Astrocyte (in vitro differentiated cells and primary cell): ENCODE data around the gene S100PBP.

ENCODE experiments used
- EZH2 ChIP-seq: IDR thresholded peaks from 2 replicates; pipeline ENCODE4 v1.6.1; 2012; ENCODE audit warnings: mild to moderate bottlenecking, low read length, inconsistent platforms; ENCODE audit not compliant: insufficient read depth
- TF ChIP-seq, protein P1 (sequence below): IDR thresholded peaks from 2 replicates; pipeline ENCODE4 v1.5.1; 2011; ENCODE audit warnings: low read depth, mild to moderate bottlenecking, inconsistent platforms, low read length, moderate library complexity; ENCODE audit not compliant: insufficient read depth

DNA sequence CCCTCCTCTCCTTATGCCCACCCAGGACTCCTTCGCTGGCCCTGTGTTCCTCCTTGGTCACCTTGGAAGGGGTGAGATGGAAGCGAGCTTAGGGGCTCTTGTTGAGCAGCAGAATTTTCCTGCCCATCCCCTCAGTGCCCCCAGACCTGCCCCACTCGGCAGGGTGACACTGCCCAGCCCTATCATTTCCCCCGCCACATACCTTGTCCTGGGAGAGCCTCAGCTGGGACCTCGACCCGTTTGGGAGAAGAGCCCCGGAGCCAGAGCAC lies 54.7 kb downstream of the S100PBP start:
- TF ChIP-seq, protein P1, sequence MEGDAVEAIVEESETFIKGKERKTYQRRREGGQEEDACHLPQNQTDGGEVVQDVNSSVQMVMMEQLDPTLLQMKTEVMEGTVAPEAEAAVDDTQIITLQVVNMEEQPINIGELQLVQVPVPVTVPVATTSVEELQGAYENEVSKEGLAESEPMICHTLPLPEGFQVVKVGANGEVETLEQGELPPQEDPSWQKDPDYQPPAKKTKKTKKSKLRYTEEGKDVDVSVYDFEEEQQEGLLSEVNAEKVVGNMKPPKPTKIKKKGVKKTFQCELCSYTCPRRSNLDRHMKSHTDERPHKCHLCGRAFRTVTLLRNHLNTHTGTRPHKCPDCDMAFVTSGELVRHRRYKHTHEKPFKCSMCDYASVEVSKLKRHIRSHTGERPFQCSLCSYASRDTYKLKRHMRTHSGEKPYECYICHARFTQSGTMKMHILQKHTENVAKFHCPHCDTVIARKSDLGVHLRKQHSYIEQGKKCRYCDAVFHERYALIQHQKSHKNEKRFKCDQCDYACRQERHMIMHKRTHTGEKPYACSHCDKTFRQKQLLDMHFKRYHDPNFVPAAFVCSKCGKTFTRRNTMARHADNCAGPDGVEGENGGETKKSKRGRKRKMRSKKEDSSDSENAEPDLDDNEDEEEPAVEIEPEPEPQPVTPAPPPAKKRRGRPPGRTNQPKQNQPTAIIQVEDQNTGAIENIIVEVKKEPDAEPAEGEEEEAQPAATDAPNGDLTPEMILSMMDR: no peak
- TF ChIP-seq EZH2: no peak
